ENCODE results near the gene HYPK.
A peak's percentile ranks its signal among the peaks of the same experiment; 100 is the strongest.
"Not testable (repeated sequence)": the region's sequence is repeated elsewhere in the genome, so short reads cannot be mapped to it uniquely, and the experiment has no call there.

HYPK gene

DNA sequence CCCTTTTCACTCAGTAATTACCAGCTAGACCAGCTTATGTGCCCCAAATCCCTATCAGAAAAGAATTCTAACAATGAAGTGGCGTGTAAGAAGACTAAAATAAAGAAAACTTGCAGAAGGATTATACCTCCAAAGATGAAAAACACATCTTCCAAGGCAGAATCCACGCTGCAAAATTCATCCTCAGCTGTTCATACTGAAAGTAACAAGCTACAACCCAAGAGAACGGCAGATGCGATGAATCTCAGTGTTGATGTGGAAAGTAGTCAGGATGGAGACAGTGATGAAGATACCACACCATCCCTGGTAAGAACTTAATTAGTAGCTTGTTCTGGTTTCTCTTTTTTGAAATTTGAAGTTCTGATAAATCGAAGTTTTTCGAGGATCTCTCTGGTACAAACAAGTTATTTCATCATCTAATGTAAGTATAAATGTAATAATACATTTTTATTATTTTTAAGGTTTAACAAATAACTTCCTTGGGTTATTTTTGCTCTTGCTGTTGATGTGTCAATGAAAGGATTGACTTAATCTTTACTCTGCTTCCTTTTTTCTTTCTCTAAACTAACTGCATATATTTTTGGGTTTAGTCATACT is 27.8 kb downstream of the HYPK start:
- H3K4me3 ChIP-seq (ENCODE audit: low read depth, low read length) = peak overlapping the region; percentile 1
- peak; percentile 21 for DNase-seq (ENCODE audit: low read depth)
- TF ChIP-seq, protein P1, sequence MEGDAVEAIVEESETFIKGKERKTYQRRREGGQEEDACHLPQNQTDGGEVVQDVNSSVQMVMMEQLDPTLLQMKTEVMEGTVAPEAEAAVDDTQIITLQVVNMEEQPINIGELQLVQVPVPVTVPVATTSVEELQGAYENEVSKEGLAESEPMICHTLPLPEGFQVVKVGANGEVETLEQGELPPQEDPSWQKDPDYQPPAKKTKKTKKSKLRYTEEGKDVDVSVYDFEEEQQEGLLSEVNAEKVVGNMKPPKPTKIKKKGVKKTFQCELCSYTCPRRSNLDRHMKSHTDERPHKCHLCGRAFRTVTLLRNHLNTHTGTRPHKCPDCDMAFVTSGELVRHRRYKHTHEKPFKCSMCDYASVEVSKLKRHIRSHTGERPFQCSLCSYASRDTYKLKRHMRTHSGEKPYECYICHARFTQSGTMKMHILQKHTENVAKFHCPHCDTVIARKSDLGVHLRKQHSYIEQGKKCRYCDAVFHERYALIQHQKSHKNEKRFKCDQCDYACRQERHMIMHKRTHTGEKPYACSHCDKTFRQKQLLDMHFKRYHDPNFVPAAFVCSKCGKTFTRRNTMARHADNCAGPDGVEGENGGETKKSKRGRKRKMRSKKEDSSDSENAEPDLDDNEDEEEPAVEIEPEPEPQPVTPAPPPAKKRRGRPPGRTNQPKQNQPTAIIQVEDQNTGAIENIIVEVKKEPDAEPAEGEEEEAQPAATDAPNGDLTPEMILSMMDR (conservative IDR thresholded peaks at IDR 0.05; ENCODE audit: low read depth, low read length) = no peak

GRCh38 chr15:43829951-43830540 is 29.6 kb downstream of the HYPK start:
- not testable (repeated sequence) for DNase-seq (ENCODE audit: low read depth); H3K4me3 ChIP-seq (ENCODE audit: low read depth, low read length)

- not testable (repeated sequence) for H3K4me3 ChIP-seq (ENCODE audit: low read depth, low read length); DNase-seq (ENCODE audit: low read depth)
Measured at GRCh38 chr15:43830691-43831275, 30.4 kb downstream of the HYPK start.

- not testable (repeated sequence) for H3K4me3 ChIP-seq (ENCODE audit: low read depth, low read length); DNase-seq (ENCODE audit: low read depth)
Measured at GRCh38 chr15:43831519-43832052, 31.2 kb downstream of the HYPK start.

- not testable (repeated sequence) for H3K4me3 ChIP-seq (ENCODE audit: low read depth, low read length); DNase-seq (ENCODE audit: low read depth)
Measured at GRCh38 chr15:43832485-43832884, 32.1 kb downstream of the HYPK start.

DNA sequence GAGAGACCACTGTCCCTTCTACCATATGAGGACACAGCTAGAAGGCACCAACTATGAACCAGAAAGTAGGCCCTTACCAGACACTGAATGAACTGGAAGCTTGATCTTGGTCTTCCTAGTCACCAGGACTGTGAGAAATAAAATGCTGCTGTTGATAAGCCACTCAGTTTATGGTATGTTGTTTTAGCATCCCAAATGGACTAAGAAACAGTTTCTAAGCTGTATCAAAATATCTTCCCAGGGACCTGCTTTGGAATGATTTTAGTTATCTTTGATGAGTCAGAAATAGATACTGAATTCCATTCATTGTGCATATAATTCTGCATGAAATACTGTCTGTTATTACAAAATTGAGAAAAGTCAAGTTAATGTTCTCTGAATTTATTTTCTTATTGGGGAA is 45.0 kb downstream of the HYPK start:
- H3K4me3 ChIP-seq (ENCODE audit: low read depth, low read length) = no peak overlapping the region
- peak; percentile 13 for DNase-seq (ENCODE audit: low read depth)
- TF ChIP-seq, protein P1 (conservative IDR thresholded peaks at IDR 0.05; ENCODE audit: low read depth, low read length) = no peak

- TF ChIP-seq, protein P1 (conservative IDR thresholded peaks at IDR 0.05; ENCODE audit: low read depth, low read length) = no peak
- no peak for DNase-seq (ENCODE audit: low read depth)
Measured at GRCh38 chr15:43851251-43851650, 50.9 kb downstream of the HYPK start.

GRCh38 chr15:43852607-43853006 is 52.2 kb downstream of the HYPK start:
- TF ChIP-seq, protein P1 (conservative IDR thresholded peaks at IDR 0.05; ENCODE audit: low read depth, low read length) = no peak
- no peak overlapping the region for H3K4me3 ChIP-seq (ENCODE audit: low read depth, low read length)
- no peak for DNase-seq (ENCODE audit: low read depth)

More at GRCh38 chr15:43851251-43851650, 50.9 kb downstream of the HYPK start:
- no peak overlapping the region for H3K4me3 ChIP-seq (ENCODE audit: low read depth, low read length)

Data from choroid plexus epithelial cell (primary cell).